Measurements from ENCODE around the gene LINC01488. TPM values are rescaled to one million over a fixed set of nuclear protein-coding genes. Genes with fewer than 3 reads are reported as not detected.

LINC01488 gene
- total RNA-seq, 4 donors from 2014 or later = not detected

- Histone ChIP-seq H3K4me3 (no peak overlapping the region), H3K27me3 (no peaks in the 10 kb centered on the region), H3K9me3 (peaks cover 0 to 3% of the 10 kb centered on the region in 2 donors), H3K36me3 (no peaks in the 10 kb centered on the region), H3K27ac (peak overlapping the region in 3 of 4 donors; percentile 20 to 58 (median 37)), H3K4me1 (peaks cover 11 to 50% (median 36%) of the 10 kb centered on the region in 4 donors)
- no peak for DNase-seq
- WGBS, 2 donors (ENCODE audit: low coverage in 1 of 2) = 63 to 71% methylated on average over 1 of the region's 1 CpG
- in situ Hi-C loops (cut with MboI; ENCODE audit: low pct_ligation_motif_present in 1 of 4, low pct_unique_long_range_greater_than_20kb in 1 of 4, low sequenced_read_pairs in 3 of 4) = no loop called here
- no peak for TF ChIP-seq POLR2A (IDR thresholded peaks at IDR 0.05)
- no peak for TF ChIP-seq CTCF (IDR thresholded peaks at IDR 0.05)
- no peak for TF ChIP-seq POLR2AphosphoS5 (IDR thresholded peaks at IDR 0.05)
- TF ChIP-seq EP300 (IDR thresholded peaks at IDR 0.05; ENCODE audit: low read depth) = no peak
- intact Hi-C loops (cut with DNase I; ENCODE audit: low total_unique reads) = no loop called here
These were observed 20.8 kb upstream of the LINC01488 start for GRCh38 chr11:69460540-69461257.

- peaks cover 0 to 3% of the 10 kb centered on the region in 2 donors for H3K9me3 ChIP-seq
- no peak for TF ChIP-seq EP300 (IDR thresholded peaks at IDR 0.05; ENCODE audit: low read depth)
- no peak for TF ChIP-seq POLR2AphosphoS5 (IDR thresholded peaks at IDR 0.05)
- no peak for TF ChIP-seq CTCF (IDR thresholded peaks at IDR 0.05)
- H3K36me3 ChIP-seq = no peaks in the 10 kb centered on the region
- no peaks in the 10 kb centered on the region for H3K27me3 ChIP-seq
- in situ Hi-C loops (cut with MboI; ENCODE audit: low pct_ligation_motif_present in 1 of 4, low pct_unique_long_range_greater_than_20kb in 1 of 4, low sequenced_read_pairs in 3 of 4) (no loop called here), intact Hi-C loops (cut with DNase I; ENCODE audit: low total_unique reads) (no loop called here)
- H3K4me3 ChIP-seq = no peak overlapping the region
- WGBS, 2 donors (ENCODE audit: low coverage in 1 of 2) = 89 to 90% methylated on average over 2 to 6 of the region's 7 CpGs
- peaks cover 11 to 54% (median 41%) of the 10 kb centered on the region in 4 donors for H3K4me1 ChIP-seq
- no peak overlapping the region for H3K27ac ChIP-seq
- DNase-seq = no peak
These were observed 20.0 kb upstream of the LINC01488 start for GRCh38 chr11:69461272-69461962.

GRCh38 chr11:69462106-69462951, 19.1 kb upstream of the LINC01488 start:
- WGBS, 2 donors (ENCODE audit: low coverage in 1 of 2) = 57 to 60% methylated on average over 5 to 19 of the region's 19 CpGs
- in situ Hi-C loops (cut with MboI; ENCODE audit: low pct_ligation_motif_present in 1 of 4, low pct_unique_long_range_greater_than_20kb in 1 of 4, low sequenced_read_pairs in 3 of 4) = no loop called here
- TF ChIP-seq POLR2AphosphoS5 (IDR thresholded peaks at IDR 0.05) (no peak), EP300 (IDR thresholded peaks at IDR 0.05; ENCODE audit: low read depth) (no peak), POLR2A (IDR thresholded peaks at IDR 0.05) (no peak), CTCF (IDR thresholded peaks at IDR 0.05) (no peak)
- Histone ChIP-seq H3K9me3 (peaks cover 0 to 3% of the 10 kb centered on the region in 2 donors), H3K36me3 (no peaks in the 10 kb centered on the region), H3K27me3 (no peaks in the 10 kb centered on the region), H3K4me1 (peaks cover 11 to 54% (median 42%) of the 10 kb centered on the region in 4 donors), H3K4me3 (no peak overlapping the region), H3K27ac (peak overlapping the region; percentile 36 to 82 (median 74))
- intact Hi-C loops (cut with DNase I; ENCODE audit: low total_unique reads) = no loop called here
- no peak for DNase-seq

All from transverse colon (tissue), 4 donors.